ENCODE results near the gene EFCAB12.

Gene EFCAB12

DNA sequence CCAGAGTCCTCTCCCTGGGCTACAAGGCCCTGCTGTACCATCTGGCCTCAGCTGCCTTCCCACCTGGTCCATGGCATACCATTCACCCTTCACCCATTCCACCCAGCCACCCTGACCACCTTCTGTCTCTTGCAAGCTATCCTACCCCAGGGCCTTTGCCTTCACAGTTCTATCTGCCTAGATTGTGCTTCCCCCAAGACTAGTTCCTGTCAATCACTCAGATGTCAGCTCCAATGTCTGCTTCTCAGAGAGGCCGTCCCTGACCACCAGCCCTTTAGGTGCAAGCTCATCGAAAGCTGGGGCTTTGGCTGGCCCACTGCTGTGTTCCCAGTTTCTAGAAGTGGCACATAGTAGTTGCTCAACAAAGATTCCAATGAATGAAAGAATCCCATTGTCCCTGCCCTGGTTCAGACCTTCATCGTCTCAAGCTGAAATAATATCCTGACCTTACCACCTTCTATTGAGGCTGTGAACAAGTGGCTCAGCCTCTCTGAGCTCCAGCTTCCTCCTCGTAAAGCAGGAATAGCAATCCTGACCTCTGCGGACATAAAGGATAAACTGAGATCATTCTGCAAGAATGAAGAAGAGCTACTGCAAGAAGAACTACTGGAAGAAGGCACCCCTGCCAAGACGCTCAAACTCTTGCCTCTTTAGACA lies 15.8 kb downstream of the EFCAB12 start:
- TF ChIP-seq CTCF (conservative IDR thresholded peaks at IDR 0.05) (no peak), ZFX (IDR thresholded peaks at IDR 0.05) (no peak)

GRCh38 chr3:129410971-129411370 lies 17.5 kb downstream of the EFCAB12 start:
- TF ChIP-seq CTCF (conservative IDR thresholded peaks at IDR 0.05) = no peak
- no peak for TF ChIP-seq ZFX (IDR thresholded peaks at IDR 0.05)
- no peak overlapping the region for H3K27ac ChIP-seq

More for the DNA sequence above, 15.8 kb downstream of the EFCAB12 start:
- H3K27ac ChIP-seq = no peak overlapping the region

GRCh38 chr3:129409541-129409940 lies 18.9 kb downstream of the EFCAB12 start:
- H3K27ac ChIP-seq = no peak overlapping the region
- TF ChIP-seq ZFX (IDR thresholded peaks at IDR 0.05) = no peak
- TF ChIP-seq CTCF (conservative IDR thresholded peaks at IDR 0.05) = no peak

DNA sequence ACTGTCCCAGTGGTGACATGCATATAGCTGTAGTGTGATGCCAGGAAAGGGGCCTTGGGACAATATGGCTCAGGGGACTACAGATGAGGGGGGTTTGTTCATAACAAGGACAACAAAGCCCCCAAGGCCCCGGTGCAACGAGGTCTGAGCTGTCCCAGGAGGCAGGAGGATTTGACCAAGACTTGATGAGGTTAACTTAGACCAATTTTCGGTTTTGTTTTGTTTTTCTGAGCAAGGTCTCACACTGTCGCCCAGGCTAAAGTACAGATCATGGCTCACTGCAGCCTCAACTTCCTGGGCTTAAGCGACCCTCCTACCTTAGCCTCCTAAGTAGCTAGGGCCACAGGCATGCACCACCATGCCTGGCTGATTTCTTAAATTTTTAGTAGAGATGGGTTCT lies 23.8 kb downstream of the EFCAB12 start:
- no peak overlapping the region for H3K27ac ChIP-seq
- TF ChIP-seq ZFX (IDR thresholded peaks at IDR 0.05) (no peak), CTCF (conservative IDR thresholded peaks at IDR 0.05) (no peak)

GRCh38 chr3:129404130-129404529 lies 24.3 kb downstream of the EFCAB12 start:
- TF ChIP-seq CTCF (conservative IDR thresholded peaks at IDR 0.05) = no peak
- no peak for TF ChIP-seq ZFX (IDR thresholded peaks at IDR 0.05)
- no peak overlapping the region for H3K27ac ChIP-seq

- no peak overlapping the region for H3K27ac ChIP-seq
- TF ChIP-seq ZFX (IDR thresholded peaks at IDR 0.05) (no peak), CTCF (conservative IDR thresholded peaks at IDR 0.05) (no peak)
These were observed 25.0 kb downstream of the EFCAB12 start for GRCh38 chr3:129403450-129403849.

DNA sequence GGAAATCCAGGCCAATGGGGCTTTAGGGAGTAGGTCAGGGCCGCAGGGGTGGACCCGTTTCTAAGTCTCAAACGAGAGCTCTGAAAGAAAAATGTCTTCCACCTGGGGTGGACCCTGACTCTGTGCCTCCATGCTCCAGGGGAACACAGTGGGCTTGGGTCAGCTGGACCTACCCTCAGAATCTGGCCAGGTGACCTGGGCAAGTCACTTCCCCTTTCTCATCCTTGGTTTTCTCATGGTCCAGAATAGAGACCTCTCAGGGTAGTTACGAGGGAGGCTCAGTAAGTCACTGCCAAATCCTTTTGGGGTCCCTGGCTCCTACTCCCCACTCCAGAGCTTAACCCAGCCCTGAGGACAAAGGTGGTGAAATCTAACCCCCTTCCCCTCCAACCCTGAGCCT lies 25.8 kb downstream of the EFCAB12 start:
- no peak for TF ChIP-seq ZFX (IDR thresholded peaks at IDR 0.05)
- no peak for TF ChIP-seq CTCF (conservative IDR thresholded peaks at IDR 0.05)
- no peak overlapping the region for H3K27ac ChIP-seq

All from C4-2B (cell line).